IMR-90 (cell line): ENCODE results near the gene HLA-DRB1. TPM values are rescaled to one million over a fixed set of nuclear protein-coding genes. Genes with fewer than 3 reads are reported as not detected.

ENCODE experiments used
- ATAC-seq: fragments of 200-7000 bp; cut with Tn5 transposase; 2 replicates; pipeline ENCODE4 v1.9.1; 2020; ENCODE audit warnings: low read depth, mild to moderate bottlenecking, moderate library complexity
- BruUV-seq: library from RNA; stranded (reverse); fragments of 400-500 nt; replicated peaks from 2 replicates; lab custom pipeline; 2021; lab: Mats Ljungman, UMichigan
- CTCF ChIA-PET: fragments of 300-600 bp; formaldehyde crosslinking; extraction: SDS; loops from one replicate; lab custom pipeline; 2021; ENCODE audit warnings: antibody characterized with exemption; lab: Yijun Ruan, JAX
- POLR2A ChIA-PET: fragments of 300-600 bp; sonication (Branson Sonifier 250); formaldehyde crosslinking; loops from one replicate; lab custom pipeline; 2022; ENCODE audit warnings: antibody characterized with exemption; ENCODE audit not compliant: unreplicated experiment; lab: Charles Lee
- DNase-seq: peaks from one replicate; pipeline ENCODE4 v3.0.0; 2013
- H2AFZ ChIP-seq: replicated peaks from 2 replicates; pipeline ENCODE3; 2013; ENCODE audit warnings: low read length, mild to moderate bottlenecking; ENCODE audit not compliant: poor library complexity
- H2AK5ac ChIP-seq: 2 replicates; pipeline ENCODE4 v1.6.1; 2013; ENCODE audit warnings: low read depth, low read length, inconsistent platforms
- H2AK9ac ChIP-seq: replicated peaks from 2 replicates; pipeline ENCODE3; 2013; ENCODE audit warnings: mild to moderate bottlenecking, low read depth, low read length, moderate library complexity; ENCODE audit not compliant: poor library complexity
- H2BK120ac ChIP-seq: 2 replicates; pipeline ENCODE4 v1.6.1; 2013; ENCODE audit warnings: low read depth, low read length, inconsistent platforms
- H2BK15ac ChIP-seq: 3 replicates; pipeline ENCODE4 v1.6.1; 2013; ENCODE audit warnings: low read depth, low read length, inconsistent platforms
- H2BK20ac ChIP-seq: 2 replicates; pipeline ENCODE4 v1.6.1; 2013; ENCODE audit warnings: low read depth, mild to moderate bottlenecking, inconsistent platforms, low read length, moderate library complexity
- H2BK5ac ChIP-seq: 2 replicates; pipeline ENCODE4 v1.6.1; 2013; ENCODE audit warnings: mild to moderate bottlenecking, low read depth, low read length, inconsistent platforms; ENCODE audit not compliant: poor library complexity, severe bottlenecking
- H3K14ac ChIP-seq: replicated peaks from 2 replicates; pipeline ENCODE4 v1.6.1; 2013; ENCODE audit warnings: low read depth, low read length, inconsistent platforms
- H3K18ac ChIP-seq: 2 replicates; pipeline ENCODE4 v1.6.1; 2013; ENCODE audit warnings: low read depth, low read length, control low read depth
- H3K23ac ChIP-seq: 2 replicates; pipeline ENCODE4 v1.6.1; 2013; ENCODE audit warnings: low read depth, low read length, inconsistent platforms
- H3K27ac ChIP-seq: 2 replicates; pipeline ENCODE4 v1.5.1; 2013; ENCODE audit warnings: mild to moderate bottlenecking, control low read depth, low read length; ENCODE audit not compliant: insufficient read depth
- H3K27me3 ChIP-seq: 2 replicates; pipeline ENCODE4 v1.6.1; 2013; ENCODE audit warnings: low read length; ENCODE audit not compliant: control insufficient read depth, insufficient read depth
- H3K36me3 ChIP-seq: 2 replicates; pipeline ENCODE4 v1.6.1; 2013; ENCODE audit warnings: low read length, mixed read lengths; ENCODE audit not compliant: control insufficient read depth, insufficient read depth
- H3K4ac ChIP-seq: 2 replicates; pipeline ENCODE4 v1.6.1; 2013; ENCODE audit warnings: low read depth, low read length, inconsistent platforms
- H3K4me1 ChIP-seq: 2 replicates; pipeline ENCODE4 v1.6.1; 2013; ENCODE audit warnings: low read length, mixed read lengths; ENCODE audit not compliant: control insufficient read depth, insufficient read depth
- H3K4me2 ChIP-seq: 2 replicates; pipeline ENCODE4 v1.6.1; 2013; ENCODE audit warnings: low read depth, mild to moderate bottlenecking, control low read depth, low read length, moderate library complexity
- H3K4me3 ChIP-seq: 2 replicates; pipeline ENCODE4 v1.5.1; 2013; ENCODE audit warnings: low read depth, mild to moderate bottlenecking, control low read depth, low read length, moderate library complexity; ENCODE audit not compliant: insufficient read depth
- H3K56ac ChIP-seq: 2 replicates; pipeline ENCODE4 v1.6.1; 2013; ENCODE audit warnings: low read length, inconsistent platforms; ENCODE audit not compliant: insufficient read depth; ENCODE audit errors: extremely low read depth
- H3K79me1 ChIP-seq, 2 experiments: 2 replicates each; pipeline ENCODE4 v1.6.1; 2013; ENCODE audit warnings: low read length in 2 of 2, inconsistent platforms in 1 of 2, low read depth in 1 of 2
- H3K9ac ChIP-seq: 2 replicates; pipeline ENCODE4 v1.6.1; 2013; ENCODE audit warnings: low read depth, low read length, control low read depth
- H3K9me1 ChIP-seq: 2 replicates; pipeline ENCODE4 v1.6.1; 2013; ENCODE audit warnings: low read length, inconsistent platforms; ENCODE audit not compliant: insufficient read depth
- H3K9me3 ChIP-seq: 2 replicates; pipeline ENCODE4 v1.6.1; 2013; ENCODE audit warnings: low read length; ENCODE audit not compliant: control insufficient read depth, insufficient read depth
- H4K20me1 ChIP-seq: 2 replicates; pipeline ENCODE4 v1.6.1; 2013; ENCODE audit warnings: low read length, inconsistent platforms; ENCODE audit not compliant: insufficient read depth
- H4K5ac ChIP-seq: 2 replicates; pipeline ENCODE4 v1.6.1; 2013; ENCODE audit warnings: mild to moderate bottlenecking, low read depth, low read length, control low read depth
- H4K8ac ChIP-seq, 2 experiments: 2 replicates each; pipeline ENCODE4 v1.6.1; 2013; ENCODE audit warnings: low read depth in 2 of 2, low read length in 2 of 2, control low read depth in 1 of 2, inconsistent platforms in 1 of 2
- H4K91ac ChIP-seq: 2 replicates; pipeline ENCODE4 v1.6.1; 2013; ENCODE audit warnings: low read depth, low read length, inconsistent platforms; ENCODE audit not compliant: insufficient read depth
- CHD1 ChIP-seq: IDR thresholded peaks from 2 replicates; pipeline ENCODE4 v1.6.1; 2012; ENCODE audit warnings: low read depth, low read length, improper control_type of control experiment
- FOS ChIP-seq: fragments of 150-350 bp; IDR thresholded peaks from 2 replicates; pipeline ENCODE4 v1.6.1; 2016; ENCODE audit warnings: low read depth, low read length
- MAFK ChIP-seq: IDR thresholded peaks from 2 replicates; pipeline ENCODE4 v1.6.1; 2012; ENCODE audit warnings: low read depth, low read length, improper control_type of control experiment
- NFE2L2 ChIP-seq: fragments of 150-350 bp; IDR thresholded peaks from 2 replicates; pipeline ENCODE4 v1.6.1; 2016; ENCODE audit warnings: low read depth, mild to moderate bottlenecking, low read length
- POLR2A ChIP-seq: IDR thresholded peaks from 2 replicates; pipeline ENCODE4 v1.6.1; 2012; ENCODE audit warnings: mild to moderate bottlenecking, low read depth, low read length
- RAD21 ChIP-seq: IDR thresholded peaks from 2 replicates; pipeline ENCODE4 v1.6.1; 2012; ENCODE audit warnings: low read length, improper control_type of control experiment
- RCOR1 ChIP-seq: IDR thresholded peaks from 2 replicates; pipeline ENCODE4 v1.6.1; 2012; ENCODE audit warnings: mild to moderate bottlenecking, low read length, improper control_type of control experiment; ENCODE audit not compliant: insufficient replicate concordance
- SMC3 ChIP-seq: fragments of 150-350 bp; IDR thresholded peaks from 2 replicates; pipeline ENCODE4 v1.6.1; 2016; ENCODE audit warnings: low read depth, mild to moderate bottlenecking, antibody characterized with exemption, low read length, moderate library complexity
- WGBS, 2 experiments: methylation state at CpG; one replicate each; pipeline versions ENCODE4 v1.1.5 to v1.1.7; 2013; ENCODE audit warnings: missing lambda C conversion rate in 2 of 2; ENCODE audit not compliant: insufficient read length in 1 of 2; ENCODE audit errors: extremely low coverage in 2 of 2; 5-methylcytosine and 5-hydroxymethylcytosine counted together
- dilution Hi-C: fragments of 300-500 bp; cut with HindIII; formaldehyde crosslinking; loops from one replicate; pipeline ENCODE4 v1.14.3; 2018; ENCODE audit warnings: low sequenced_read_pairs; ENCODE audit not compliant: unreplicated experiment
- in situ Hi-C: fragments of 300-500 bp; cut with MboI; formaldehyde crosslinking; loops from 3 replicates; pipeline ENCODE4 v1.14.3; 2019; ENCODE audit warnings: low sequenced_read_pairs, inconsistent platforms, mixed read lengths
- intact Hi-C: fragments of 100-400 bp; cut with micrococcal nuclease; formaldehyde crosslinking; loops from 2 replicates; pipeline ENCODE4 v1.10.0; 2022
- polyA plus RNA-seq, 3 experiments: library from polyadenylated mRNA; depleted of rRNA; stranded (reverse); fragments of >200 nt; gene quantifications; 2 replicates each; pipeline ENCODE4 v1.2.3, GENCODE V29; 2012; ENCODE audit warnings: low replicate concordance in 1 of 3
- total RNA-seq: library from RNA; depleted of rRNA; stranded (reverse); fragments of >200 nt; gene quantifications from 2 replicates; pipeline ENCODE4 v1.2.3, GENCODE V29; 2012

The HLA-DRB1 gene
- total and polyA plus RNA-seq, 2 of the 4 experiments (the other 2 are of a cell fraction): not detected

DNA sequence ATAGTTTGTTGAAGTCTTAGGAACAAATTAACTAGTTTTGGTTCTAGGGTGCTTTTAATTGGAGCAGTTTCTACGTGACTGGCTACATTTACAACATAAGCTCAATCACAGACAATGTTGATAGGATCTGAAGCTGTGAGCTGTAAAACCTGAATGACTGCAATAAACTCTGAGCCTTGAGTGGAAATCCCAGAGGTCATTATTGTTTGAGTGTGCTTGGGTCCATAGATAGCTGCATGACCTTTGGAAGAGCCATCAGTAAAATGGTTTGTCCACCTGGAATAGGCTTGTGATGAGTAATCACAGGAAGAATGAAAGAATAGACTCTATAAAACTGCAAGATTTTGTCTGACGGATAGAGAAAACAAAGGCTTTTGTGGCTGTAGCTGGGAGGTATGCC lies 26.7 kb downstream of the HLA-DRB1 start:
- intact Hi-C loops: no loop called here
- no CpG with 5 or more reads among the region's 2 CpGs for WGBS, 2 experiments
- Histone ChIP-seq H3K9me3 (no peaks in the 10 kb centered on the region), H3K4ac (no peak overlapping the region), H2AK5ac (no peak overlapping the region), H3K27ac (no peak overlapping the region), H2AK9ac (no peak overlapping the region), H3K36me3 (no peaks in the 10 kb centered on the region), H3K23ac (no peak overlapping the region), H2AFZ (no peak overlapping the region), H4K8ac (no peak overlapping the region), H3K14ac (no peak overlapping the region), H3K18ac (no peak overlapping the region), H2BK15ac (no peak overlapping the region), H3K4me1 (no peaks in the 10 kb centered on the region), H3K79me1 (no peaks in the 10 kb centered on the region), H3K27me3 (no peaks in the 10 kb centered on the region), H3K56ac (no peak overlapping the region), H2BK20ac (no peak overlapping the region), H3K4me3 (no peak overlapping the region), H2BK5ac (no peak overlapping the region), H3K4me2 (no peak overlapping the region), H4K5ac (no peak overlapping the region), H4K20me1 (no peaks in the 10 kb centered on the region), H2BK120ac (no peak overlapping the region), H4K91ac (no peak overlapping the region), H3K9me1 (no peaks in the 10 kb centered on the region), H3K9ac (no peak overlapping the region)
- ChIA-PET CTCF (no interaction called here), POLR2A (no interaction called here)
- BruUV-seq: no TSS peak
- TF ChIP-seq FOS (no peak), CHD1 (no peak), POLR2A (no peak), RCOR1 (no peak), MAFK (no peak), NFE2L2 (no peak), RAD21 (no peak), SMC3 (no peak)
- ATAC-seq: no peak
- dilution Hi-C loops: no loop called here
- no peak for DNase-seq
- in situ Hi-C loops: no loop called here
